WTC11 (cell line): ENCODE data around the gene SCUBE1. TPM values are rescaled to one million over a fixed set of nuclear protein-coding genes. Genes with fewer than 3 reads are reported as not detected.

ENCODE experiments used
- ATAC-seq: fragments of 200-7000 bp; cut with Tn5 transposase; 2 replicates; pipeline ENCODE4 v1.10.0; 2021; ENCODE audit warnings: mild to moderate bottlenecking, moderate library complexity
- CTCF ChIA-PET: fragments of 300-600 bp; sonication (Branson Sonifier 250); formaldehyde crosslinking; loops from one replicate; lab custom pipeline; 2021; ENCODE audit warnings: antibody characterized with exemption; lab: Charles Lee
- POLR2A ChIA-PET: fragments of 350-600 bp; sonication (Branson Sonifier 250); formaldehyde crosslinking; loops from one replicate; lab custom pipeline; 2021; ENCODE audit warnings: antibody characterized with exemption; lab: Charles Lee
- DNase-seq: peaks from one replicate; pipeline ENCODE4 v3.0.0; 2021; ENCODE audit warnings: low spot score
- H3K27ac Mint-ChIP-seq: 2 replicates; pipeline ENCODE4 v1.8.0; 2021; ENCODE audit warnings: mixed read lengths
- H3K27me3 Mint-ChIP-seq: 2 replicates; pipeline ENCODE4 v1.8.0; 2021; ENCODE audit warnings: low read depth, mild to moderate bottlenecking, moderate library complexity, mixed read lengths
- H3K36me3 Mint-ChIP-seq: 2 replicates; pipeline ENCODE4 v1.8.0; 2021; ENCODE audit warnings: mixed read lengths
- H3K4me1 Mint-ChIP-seq: 2 replicates; pipeline ENCODE4 v1.8.0; 2022; ENCODE audit warnings: mixed read lengths
- H3K4me3 Mint-ChIP-seq: 2 replicates; pipeline ENCODE4 v1.8.0; 2021; ENCODE audit warnings: mild to moderate bottlenecking, moderate library complexity, mixed read lengths
- H3K9me3 Mint-ChIP-seq: 2 replicates; pipeline ENCODE4 v1.8.0; 2021; ENCODE audit warnings: mixed read lengths
- E2F1 ChIP-seq: sonication (generic); formaldehyde crosslinking; IDR thresholded peaks from 2 replicates; pipeline ENCODE4 v1.8.0; 2022; ENCODE audit warnings: mild to moderate bottlenecking, missing genetic modification reagents
- ELF4 ChIP-seq: sonication (generic); formaldehyde crosslinking; IDR thresholded peaks from 2 replicates; pipeline ENCODE4 v1.8.1; 2022; ENCODE audit warnings: low read depth, mild to moderate bottlenecking, moderate library complexity, missing genetic modification reagents
- FOXP1 ChIP-seq: sonication (generic); formaldehyde crosslinking; IDR thresholded peaks from 2 replicates; pipeline ENCODE4 v1.8.0; 2022; ENCODE audit warnings: missing genetic modification reagents, mild to moderate bottlenecking, moderate library complexity, borderline replicate concordance
- FOXP4 ChIP-seq: sonication (generic); formaldehyde crosslinking; IDR thresholded peaks from 2 replicates; pipeline ENCODE4 v1.8.0; 2022; ENCODE audit warnings: mild to moderate bottlenecking, missing genetic modification reagents
- GTF2I ChIP-seq: fragments of 250-450 bp; sonication (Bioruptor Pico); conservative IDR thresholded peaks from 2 replicates; pipeline ENCODE4 v1.4.0; 2021; ENCODE audit warnings: mild to moderate bottlenecking
- MYBL2 ChIP-seq: sonication (generic); formaldehyde crosslinking; IDR thresholded peaks from 2 replicates; pipeline ENCODE4 v1.8.1; 2023; ENCODE audit warnings: mild to moderate bottlenecking, moderate library complexity, missing genetic modification reagents
- NFATC4 ChIP-seq: fragments of 250-450 bp; sonication (Bioruptor Pico); IDR thresholded peaks from 2 replicates; pipeline ENCODE4 v1.9.0; 2021; ENCODE audit warnings: mild to moderate bottlenecking
- NR1H2 ChIP-seq: sonication (generic); formaldehyde crosslinking; IDR thresholded peaks from 2 replicates; pipeline ENCODE4 v1.9.0; 2021; ENCODE audit warnings: mild to moderate bottlenecking, moderate library complexity, missing genetic modification reagents
- SOX15 ChIP-seq: fragments of 250-450 bp; sonication (Bioruptor Pico); IDR thresholded peaks from 2 replicates; pipeline ENCODE4 v1.9.0; 2021; ENCODE audit warnings: mild to moderate bottlenecking
- total RNA-seq: library from RNA; stranded (reverse); gene quantifications from 3 replicates; pipeline ENCODE4 v1.2.3, GENCODE V29; 2021
- TF ChIP-seq, protein P1 (sequence below): sonication (generic); formaldehyde crosslinking; IDR thresholded peaks from 2 replicates; pipeline ENCODE4 v1.8.0; 2023; ENCODE audit warnings: missing genetic modification reagents, mild to moderate bottlenecking, borderline replicate concordance
- TF ChIP-seq, protein P2 (sequence below): sonication (generic); formaldehyde crosslinking; IDR thresholded peaks from 2 replicates; pipeline ENCODE4 v1.8.1; 2022; ENCODE audit warnings: missing genetic modification reagents, borderline replicate concordance
- TF ChIP-seq, protein P3 (sequence below): sonication (generic); formaldehyde crosslinking; conservative IDR thresholded peaks from 2 replicates; pipeline ENCODE4 v1.8.1; 2023; ENCODE audit warnings: mild to moderate bottlenecking, low read depth, missing genetic modification reagents, moderate library complexity

The SCUBE1 gene
- total RNA-seq, 1 experiment from 2014 or later: 6.9 TPM

GRCh38 chr22:43212434-43212952 is 130.7 kb downstream of the SCUBE1 start:
- DNase-seq (no peak), ATAC-seq (no peak)
- Mint-ChIP-seq H3K27ac (no peak overlapping the region), H3K4me3 (no peak overlapping the region), H3K27me3 (no peaks in the 10 kb centered on the region), H3K9me3 (no peaks in the 10 kb centered on the region)
- ChIA-PET CTCF (interaction anchor here (0.6 to 2.5 kb wide), 8 partner anchors 10 to 134 kb away, joined by 3 to 24 read pairs (median 10); partner anchors contain the start of gene TTLL12), POLR2A (interaction anchor here (1.3 kb wide), 1 partner anchor 25 kb away, joined by 4 read pairs; no protein-coding TSS in a partner anchor)
- TF ChIP-seq SOX15 (CRISPR knock-in tag) (no peak), MYBL2 (CRISPR knock-in tag) (no peak), NR1H2 (CRISPR knock-in tag) (no peak), FOXP4 (CRISPR knock-in tag) (no peak), FOXP1 (CRISPR knock-in tag) (no peak), E2F1 (CRISPR knock-in tag) (no peak)
- TF ChIP-seq, protein P1, sequence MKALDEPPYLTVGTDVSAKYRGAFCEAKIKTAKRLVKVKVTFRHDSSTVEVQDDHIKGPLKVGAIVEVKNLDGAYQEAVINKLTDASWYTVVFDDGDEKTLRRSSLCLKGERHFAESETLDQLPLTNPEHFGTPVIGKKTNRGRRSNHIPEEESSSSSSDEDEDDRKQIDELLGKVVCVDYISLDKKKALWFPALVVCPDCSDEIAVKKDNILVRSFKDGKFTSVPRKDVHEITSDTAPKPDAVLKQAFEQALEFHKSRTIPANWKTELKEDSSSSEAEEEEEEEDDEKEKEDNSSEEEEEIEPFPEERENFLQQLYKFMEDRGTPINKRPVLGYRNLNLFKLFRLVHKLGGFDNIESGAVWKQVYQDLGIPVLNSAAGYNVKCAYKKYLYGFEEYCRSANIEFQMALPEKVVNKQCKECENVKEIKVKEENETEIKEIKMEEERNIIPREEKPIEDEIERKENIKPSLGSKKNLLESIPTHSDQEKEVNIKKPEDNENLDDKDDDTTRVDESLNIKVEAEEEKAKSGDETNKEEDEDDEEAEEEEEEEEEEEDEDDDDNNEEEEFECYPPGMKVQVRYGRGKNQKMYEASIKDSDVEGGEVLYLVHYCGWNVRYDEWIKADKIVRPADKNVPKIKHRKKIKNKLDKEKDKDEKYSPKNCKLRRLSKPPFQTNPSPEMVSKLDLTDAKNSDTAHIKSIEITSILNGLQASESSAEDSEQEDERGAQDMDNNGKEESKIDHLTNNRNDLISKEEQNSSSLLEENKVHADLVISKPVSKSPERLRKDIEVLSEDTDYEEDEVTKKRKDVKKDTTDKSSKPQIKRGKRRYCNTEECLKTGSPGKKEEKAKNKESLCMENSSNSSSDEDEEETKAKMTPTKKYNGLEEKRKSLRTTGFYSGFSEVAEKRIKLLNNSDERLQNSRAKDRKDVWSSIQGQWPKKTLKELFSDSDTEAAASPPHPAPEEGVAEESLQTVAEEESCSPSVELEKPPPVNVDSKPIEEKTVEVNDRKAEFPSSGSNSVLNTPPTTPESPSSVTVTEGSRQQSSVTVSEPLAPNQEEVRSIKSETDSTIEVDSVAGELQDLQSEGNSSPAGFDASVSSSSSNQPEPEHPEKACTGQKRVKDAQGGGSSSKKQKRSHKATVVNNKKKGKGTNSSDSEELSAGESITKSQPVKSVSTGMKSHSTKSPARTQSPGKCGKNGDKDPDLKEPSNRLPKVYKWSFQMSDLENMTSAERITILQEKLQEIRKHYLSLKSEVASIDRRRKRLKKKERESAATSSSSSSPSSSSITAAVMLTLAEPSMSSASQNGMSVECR (CRISPR knock-in tag): no peak
- TF ChIP-seq, protein P2, sequence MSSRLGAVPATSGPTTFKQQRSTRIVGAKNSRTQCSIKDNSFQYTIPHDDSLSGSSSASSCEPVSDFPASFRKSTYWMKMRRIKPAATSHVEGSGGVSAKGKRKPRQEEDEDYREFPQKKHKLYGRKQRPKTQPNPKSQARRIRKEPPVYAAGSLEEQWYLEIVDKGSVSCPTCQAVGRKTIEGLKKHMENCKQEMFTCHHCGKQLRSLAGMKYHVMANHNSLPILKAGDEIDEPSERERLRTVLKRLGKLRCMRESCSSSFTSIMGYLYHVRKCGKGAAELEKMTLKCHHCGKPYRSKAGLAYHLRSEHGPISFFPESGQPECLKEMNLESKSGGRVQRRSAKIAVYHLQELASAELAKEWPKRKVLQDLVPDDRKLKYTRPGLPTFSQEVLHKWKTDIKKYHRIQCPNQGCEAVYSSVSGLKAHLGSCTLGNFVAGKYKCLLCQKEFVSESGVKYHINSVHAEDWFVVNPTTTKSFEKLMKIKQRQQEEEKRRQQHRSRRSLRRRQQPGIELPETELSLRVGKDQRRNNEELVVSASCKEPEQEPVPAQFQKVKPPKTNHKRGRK (CRISPR knock-in tag): no peak
- TF ChIP-seq, protein P3, sequence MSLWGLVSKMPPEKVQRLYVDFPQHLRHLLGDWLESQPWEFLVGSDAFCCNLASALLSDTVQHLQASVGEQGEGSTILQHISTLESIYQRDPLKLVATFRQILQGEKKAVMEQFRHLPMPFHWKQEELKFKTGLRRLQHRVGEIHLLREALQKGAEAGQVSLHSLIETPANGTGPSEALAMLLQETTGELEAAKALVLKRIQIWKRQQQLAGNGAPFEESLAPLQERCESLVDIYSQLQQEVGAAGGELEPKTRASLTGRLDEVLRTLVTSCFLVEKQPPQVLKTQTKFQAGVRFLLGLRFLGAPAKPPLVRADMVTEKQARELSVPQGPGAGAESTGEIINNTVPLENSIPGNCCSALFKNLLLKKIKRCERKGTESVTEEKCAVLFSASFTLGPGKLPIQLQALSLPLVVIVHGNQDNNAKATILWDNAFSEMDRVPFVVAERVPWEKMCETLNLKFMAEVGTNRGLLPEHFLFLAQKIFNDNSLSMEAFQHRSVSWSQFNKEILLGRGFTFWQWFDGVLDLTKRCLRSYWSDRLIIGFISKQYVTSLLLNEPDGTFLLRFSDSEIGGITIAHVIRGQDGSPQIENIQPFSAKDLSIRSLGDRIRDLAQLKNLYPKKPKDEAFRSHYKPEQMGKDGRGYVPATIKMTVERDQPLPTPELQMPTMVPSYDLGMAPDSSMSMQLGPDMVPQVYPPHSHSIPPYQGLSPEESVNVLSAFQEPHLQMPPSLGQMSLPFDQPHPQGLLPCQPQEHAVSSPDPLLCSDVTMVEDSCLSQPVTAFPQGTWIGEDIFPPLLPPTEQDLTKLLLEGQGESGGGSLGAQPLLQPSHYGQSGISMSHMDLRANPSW (CRISPR knock-in tag): no peak
- TF ChIP-seq, all 79 proteins: peak for 0
- H3K4me1 Mint-ChIP-seq: peaks cover 12% of the 10 kb centered on the region
- H3K36me3 Mint-ChIP-seq: no peaks in the 10 kb centered on the region

- ChIA-PET POLR2A (no interaction called here), CTCF (interaction anchor here (0.9 to 2.5 kb wide), 4 partner anchors 16 to 62 kb away, joined by 3 to 24 read pairs (median 16); no protein-coding TSS in a partner anchor)
- Mint-ChIP-seq H3K36me3 (no peaks in the 10 kb centered on the region), H3K27me3 (no peaks in the 10 kb centered on the region), H3K4me1 (peaks cover 7% of the 10 kb centered on the region), H3K4me3 (no peak overlapping the region), H3K27ac (no peak overlapping the region), H3K9me3 (no peaks in the 10 kb centered on the region)
- DNase-seq: no peak
- no peak for ATAC-seq
- no peak for TF ChIP-seq E2F1 (CRISPR knock-in tag)
- TF ChIP-seq, protein P1 (CRISPR knock-in tag): no peak
- TF ChIP-seq, protein P2 (CRISPR knock-in tag): no peak
- no peak for TF ChIP-seq ELF4
- TF ChIP-seq NFATC4 (CRISPR knock-in tag): no peak
- TF ChIP-seq GTF2I (CRISPR knock-in tag): no peak
Observed at GRCh38 chr22:43211941-43212433, 131.2 kb downstream of the SCUBE1 start.
